GM18505 (cell line): ENCODE data around the gene COL25A1.

ENCODE experiments used
- ATAC-seq: cut with Tn5 transposase; IDR thresholded peaks from one replicate; pipeline ENCODE4 v1.9.1; 2021; ENCODE audit not compliant: unreplicated experiment
- POLR2A ChIP-seq: IDR thresholded peaks from 4 replicates; pipeline ENCODE4 v1.6.1; 2011; ENCODE audit warnings: borderline replicate concordance; ENCODE audit not compliant: insufficient read depth, insufficient read length; ENCODE audit errors: extremely low read depth

The COL25A1 gene

DNA sequence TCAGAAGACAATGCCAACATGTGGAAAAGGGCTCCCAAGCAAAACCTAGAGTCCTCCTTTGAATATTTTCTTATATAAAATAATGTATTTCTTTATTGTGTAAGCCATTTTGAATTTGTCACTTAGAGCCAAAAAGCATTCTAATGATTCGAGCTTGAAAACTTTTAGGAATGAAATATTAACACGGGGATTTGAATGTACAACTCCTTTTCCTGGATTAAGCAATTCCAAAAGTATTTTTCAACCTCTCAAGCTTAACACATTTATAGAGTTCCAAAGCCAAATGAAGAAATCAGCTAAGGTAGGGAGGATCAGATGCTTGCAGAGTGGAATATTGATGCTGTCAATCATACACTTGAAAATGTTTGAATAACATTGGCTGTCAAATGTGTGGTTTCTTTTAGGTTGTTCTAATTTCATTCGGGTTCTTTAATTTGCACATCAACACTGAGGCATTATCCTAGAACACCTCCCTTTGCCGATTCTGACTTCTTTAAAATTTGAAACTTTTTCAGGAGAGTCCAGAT lies 472.4 kb downstream of the COL25A1 start:
- no peak for ATAC-seq
- TF ChIP-seq POLR2A = no peak

DNA sequence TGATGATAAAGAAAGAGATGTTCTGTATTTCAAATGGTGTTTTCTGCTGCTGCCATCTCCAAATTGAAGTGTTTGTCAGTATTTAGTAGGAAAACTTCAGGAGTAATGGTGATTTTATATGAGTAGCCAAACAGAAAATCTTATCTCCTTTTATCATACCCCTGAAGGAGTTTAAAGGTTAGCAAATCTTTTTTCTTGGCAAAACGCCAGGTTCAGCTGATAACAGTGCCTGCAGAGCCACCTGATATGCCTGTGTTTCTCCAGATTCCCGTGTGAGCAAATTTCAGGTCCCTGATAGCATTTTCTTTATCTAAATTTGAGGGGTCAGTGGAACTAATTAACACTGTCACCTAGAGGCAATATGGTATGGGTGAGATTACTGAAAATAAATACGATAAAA lies 473.8 kb downstream of the COL25A1 start:
- no peak for TF ChIP-seq POLR2A
- ATAC-seq = no peak

DNA sequence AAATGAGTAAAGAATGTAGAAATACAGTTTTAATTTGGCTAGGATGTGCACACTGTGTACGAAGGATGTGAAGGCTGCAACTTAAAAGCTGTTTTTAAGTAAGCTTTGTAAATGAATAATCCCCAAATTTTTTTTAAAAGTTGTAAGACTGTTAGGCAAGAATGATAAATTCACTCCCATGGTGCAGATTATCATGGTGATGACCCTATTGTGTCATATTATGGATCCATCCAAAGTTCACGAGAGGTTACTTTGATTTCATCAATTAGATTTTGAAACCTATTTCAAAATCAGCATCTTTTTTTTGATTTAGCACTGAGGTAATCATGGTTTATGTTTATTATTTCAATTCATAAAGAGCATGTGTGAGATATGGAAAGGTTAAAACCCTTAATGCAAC lies 476.7 kb downstream of the COL25A1 start:
- no peak for ATAC-seq
- no peak for TF ChIP-seq POLR2A

DNA sequence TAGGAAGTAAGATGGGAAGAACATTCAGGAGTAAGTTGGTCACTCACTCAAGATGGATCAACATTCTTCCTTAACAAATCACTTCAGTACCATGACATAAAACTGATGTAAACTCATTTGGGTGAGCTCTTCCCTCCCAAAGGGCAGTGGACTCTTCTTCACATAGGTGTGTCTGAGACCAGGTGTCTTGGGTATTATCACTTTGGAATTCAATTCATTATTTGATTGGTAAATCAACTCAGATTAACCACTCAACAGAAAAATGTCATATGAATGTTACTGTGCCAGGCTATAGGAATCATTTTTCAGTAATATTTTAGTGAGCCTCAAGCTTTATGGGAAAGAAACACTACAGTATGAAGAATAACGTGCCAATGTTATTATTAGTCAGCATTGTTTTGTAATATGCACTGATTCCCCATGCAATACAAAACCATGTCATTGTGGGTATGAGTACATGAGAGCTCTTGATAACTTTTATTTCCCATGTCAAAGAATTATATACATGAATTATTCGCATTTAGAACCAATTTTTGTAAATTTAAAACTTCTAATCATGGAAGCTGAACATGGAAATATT lies 481.0 kb downstream of the COL25A1 start:
- no peak for TF ChIP-seq POLR2A
- ATAC-seq = no peak

DNA sequence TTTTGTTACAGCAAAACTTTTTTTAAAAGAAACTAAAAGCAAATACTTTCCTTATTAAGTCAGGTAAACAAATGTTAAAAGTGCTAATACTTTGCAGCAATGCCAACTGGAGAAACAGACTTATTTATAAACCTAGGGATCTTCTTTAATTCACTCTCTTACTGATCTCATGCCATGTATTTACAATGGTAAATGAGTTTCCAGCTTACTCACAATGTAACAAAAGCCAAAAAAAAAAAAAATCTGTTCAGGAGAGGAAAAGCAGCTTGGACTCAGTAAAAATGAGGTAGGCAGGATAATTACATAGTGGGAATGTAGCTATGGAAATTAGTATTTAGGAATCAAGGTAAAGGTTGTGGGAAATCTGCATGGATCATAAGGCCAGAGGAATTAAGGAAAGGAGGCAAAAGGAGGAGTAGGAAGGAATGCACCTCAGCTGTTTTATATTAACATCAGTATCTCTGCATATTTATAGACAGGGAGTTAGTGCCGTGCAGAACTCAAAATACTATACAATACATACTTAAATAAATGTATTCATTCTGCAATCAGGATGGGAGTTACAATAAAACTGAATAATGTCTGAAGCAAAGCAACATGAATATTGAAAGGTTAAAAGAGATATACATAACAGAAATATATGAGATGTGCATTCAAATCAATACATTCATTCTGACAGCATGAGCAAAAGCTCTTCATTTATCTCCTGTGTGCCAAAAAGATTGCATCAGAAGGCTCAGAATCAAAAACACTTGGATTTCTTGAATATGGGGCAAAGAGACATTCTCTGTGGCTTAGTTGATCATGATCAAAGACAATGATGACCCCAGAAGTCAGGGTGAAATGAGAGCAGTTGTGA lies 481.7 kb downstream of the COL25A1 start:
- TF ChIP-seq POLR2A = no peak
- ATAC-seq = no peak

DNA sequence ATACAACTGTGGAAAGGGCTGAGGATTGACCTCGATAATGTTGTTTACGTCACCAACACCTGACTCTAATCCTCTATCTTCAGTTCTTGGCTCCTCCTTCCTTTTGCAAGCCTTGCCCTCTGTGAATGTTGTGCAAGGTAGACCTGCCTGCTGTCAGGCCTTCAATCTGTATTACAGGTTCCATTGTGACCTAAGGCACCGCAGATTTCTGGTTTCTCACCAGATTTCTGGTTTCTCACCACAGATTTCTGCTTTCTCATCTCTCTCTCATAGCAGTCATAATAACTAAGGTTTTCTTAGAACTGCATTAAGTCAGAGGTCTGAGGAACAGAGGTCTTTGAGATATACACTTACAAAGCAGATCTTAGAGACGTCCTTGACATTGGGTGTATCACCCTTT lies 488.1 kb downstream of the COL25A1 start:
- no peak for TF ChIP-seq POLR2A
- ATAC-seq = no peak

DNA sequence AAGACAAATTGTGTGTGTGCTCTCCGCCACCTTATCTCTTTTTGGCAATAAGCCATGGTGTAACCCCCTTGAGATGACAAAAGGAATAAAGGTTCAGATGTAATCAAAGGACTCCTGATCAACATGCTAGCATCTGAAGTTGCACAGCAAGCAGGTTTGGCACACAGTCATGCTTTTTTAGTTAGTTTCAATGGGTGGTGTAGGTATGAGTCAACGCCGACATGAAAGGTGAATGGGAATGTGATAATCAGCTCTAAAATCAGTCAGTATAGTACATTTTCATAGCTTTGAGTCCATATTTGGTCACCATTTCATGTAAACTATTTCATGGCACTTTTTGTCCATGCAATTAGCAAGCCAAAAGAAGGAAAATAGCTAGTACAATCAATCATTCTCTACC lies 489.2 kb downstream of the COL25A1 start:
- no peak for ATAC-seq
- TF ChIP-seq POLR2A = no peak

DNA sequence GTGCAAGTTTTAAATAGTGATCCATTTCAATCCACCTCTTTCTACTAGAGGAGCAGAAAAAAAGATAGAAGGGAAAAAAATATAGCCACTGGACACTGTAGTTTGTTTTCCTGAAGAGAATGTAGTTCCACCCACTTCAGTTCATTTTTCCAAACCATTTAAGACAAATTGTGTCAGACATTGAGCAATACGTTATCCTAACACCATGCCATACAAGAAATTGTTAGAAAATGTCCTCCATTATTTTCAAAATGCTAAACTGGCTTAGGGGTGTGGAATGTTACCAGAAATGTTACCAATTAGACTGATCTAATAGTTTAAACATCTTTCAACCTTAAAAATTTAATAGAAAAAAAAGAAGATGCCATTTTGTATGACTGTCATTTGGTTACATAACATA lies 491.0 kb downstream of the COL25A1 start:
- no peak for ATAC-seq
- TF ChIP-seq POLR2A = no peak

DNA sequence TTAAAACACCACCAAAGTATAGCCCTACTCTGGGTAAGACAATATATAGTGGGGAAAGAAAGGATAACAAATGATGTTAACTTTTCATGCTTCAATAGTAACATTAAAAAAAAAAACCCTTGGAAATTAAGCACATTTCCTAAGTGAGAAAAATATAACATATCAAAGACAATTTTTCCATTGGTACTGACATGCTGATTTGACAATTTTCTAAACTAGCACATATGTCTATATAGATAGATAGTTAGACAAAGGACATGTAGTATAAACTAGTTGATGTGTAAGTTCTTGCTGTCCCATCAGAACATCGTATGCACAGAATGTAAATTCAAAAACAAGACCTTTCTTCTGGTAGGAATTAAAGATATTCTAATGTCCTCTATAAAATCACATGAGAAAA lies 492.4 kb downstream of the COL25A1 start:
- TF ChIP-seq POLR2A = no peak
- no peak for ATAC-seq

DNA sequence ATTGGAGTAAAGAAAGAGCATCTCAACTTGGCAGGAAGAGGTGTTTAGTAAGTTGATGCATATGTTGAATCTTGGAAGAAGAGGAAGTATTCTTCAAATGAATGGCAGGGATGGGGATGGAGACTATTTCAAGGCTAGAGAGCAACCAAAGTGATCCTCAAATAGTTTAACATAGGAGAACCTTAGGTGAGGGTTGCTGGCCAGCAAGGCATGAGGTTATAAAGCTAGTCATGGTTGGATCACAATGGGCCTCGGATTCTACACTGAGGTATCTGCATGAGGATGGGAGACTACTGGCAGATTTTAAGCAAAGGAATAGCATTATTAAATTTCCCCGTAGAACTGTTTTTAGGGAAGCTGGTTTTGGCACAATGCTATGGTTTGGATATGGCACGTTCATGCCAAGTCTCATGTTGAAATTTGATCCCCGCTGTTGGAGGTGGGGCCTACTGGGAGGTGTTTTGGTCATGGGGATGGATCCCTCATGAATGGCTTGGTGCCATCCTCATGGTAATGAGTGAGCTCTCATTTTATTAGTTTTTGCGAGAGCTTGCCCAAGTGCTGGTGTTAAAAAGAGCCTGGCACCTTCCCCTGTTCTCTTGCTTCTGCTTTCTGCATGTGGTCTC lies 497.7 kb downstream of the COL25A1 start:
- no peak for TF ChIP-seq POLR2A
- no peak for ATAC-seq

DNA sequence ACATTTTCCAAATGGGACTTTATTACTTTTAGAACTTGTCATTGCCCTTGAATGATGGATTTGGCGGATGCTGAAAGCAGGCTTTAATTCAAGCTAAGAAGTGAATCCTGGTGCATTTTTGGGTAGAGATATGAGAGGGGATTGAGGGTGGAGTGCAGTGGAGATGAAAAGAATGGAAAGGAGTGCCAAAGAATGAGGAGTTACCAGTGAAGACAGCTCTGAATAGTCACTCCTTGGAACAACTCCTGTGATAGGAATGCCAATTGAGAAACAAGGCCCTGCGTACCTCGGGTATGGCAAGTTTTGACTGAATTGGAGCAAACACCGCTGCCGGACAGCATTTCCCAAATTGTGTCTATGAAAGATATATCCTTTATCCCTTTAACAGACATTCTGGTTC lies 503.2 kb downstream of the COL25A1 start:
- ATAC-seq = no peak
- no peak for TF ChIP-seq POLR2A

DNA sequence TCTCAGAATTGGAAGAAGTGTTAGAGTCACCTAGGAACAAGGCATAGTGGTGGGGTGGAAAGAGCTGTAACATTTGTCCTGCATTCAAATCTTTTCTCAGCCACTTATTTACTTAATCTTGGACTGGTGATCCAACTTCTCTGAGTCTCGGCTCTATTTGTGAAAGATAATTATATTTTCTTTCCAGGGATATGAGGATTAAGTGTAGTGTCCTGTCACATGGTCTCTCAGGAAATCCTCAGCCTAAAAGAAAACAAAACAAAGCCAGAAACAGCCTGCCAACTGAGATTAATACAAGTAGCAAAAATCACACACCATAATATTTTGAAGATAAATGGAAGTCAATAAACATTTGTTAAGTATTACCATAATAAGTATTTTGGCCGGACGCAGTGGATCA lies 506.3 kb downstream of the COL25A1 start:
- ATAC-seq = no peak
- no peak for TF ChIP-seq POLR2A

DNA sequence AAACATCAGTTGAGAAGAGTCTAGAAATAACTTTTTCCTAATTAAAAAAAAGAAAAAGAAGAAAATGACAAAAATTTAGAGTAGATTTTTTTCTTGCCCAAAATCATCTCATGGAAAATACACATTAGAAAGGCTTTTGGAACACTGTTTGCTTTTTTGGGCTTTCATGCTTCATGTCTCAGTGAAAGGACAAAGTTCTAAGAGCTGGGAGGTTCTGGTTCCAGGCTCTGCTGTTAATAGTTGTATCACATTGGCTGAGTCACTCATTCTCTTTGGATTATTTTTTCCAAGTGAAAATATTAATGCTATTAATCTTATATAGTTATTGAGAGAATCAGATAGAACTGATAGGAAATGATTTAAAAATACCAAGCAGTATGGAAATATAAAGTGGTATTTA lies 506.7 kb downstream of the COL25A1 start:
- no peak for ATAC-seq
- TF ChIP-seq POLR2A = no peak

DNA sequence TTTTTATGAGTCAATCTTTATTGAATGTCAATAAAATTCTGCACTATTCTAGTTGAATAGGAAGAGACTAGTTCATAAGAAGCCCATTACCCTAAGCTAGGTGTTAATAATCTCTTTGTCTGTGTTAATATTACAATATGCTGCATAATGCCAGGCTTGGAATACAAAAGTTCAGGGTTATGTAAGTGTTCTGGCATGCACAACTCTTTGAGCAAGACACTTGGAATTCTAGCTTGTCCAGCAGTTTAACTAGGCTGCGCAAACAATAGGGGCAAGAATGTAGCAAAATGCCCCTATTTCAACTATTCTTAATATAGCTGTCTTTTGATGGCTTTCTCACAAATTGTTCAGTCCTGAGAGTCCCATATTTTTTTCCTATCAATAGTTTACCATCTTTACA lies 508.3 kb downstream of the COL25A1 start:
- no peak for TF ChIP-seq POLR2A
- no peak for ATAC-seq
